Erythroblast (primary cell): ENCODE results near the gene ITSN1.

Experiments
- GATA1 ChIP-seq: IDR thresholded peaks from 2 replicates; pipeline ENCODE4 v1.6.1; 2011; ENCODE audit warnings: low read depth, mild to moderate bottlenecking, control low read depth, low read length, moderate library complexity
- POLR2A ChIP-seq: IDR thresholded peaks from 2 replicates; pipeline ENCODE4 v1.6.1; 2011; ENCODE audit warnings: mild to moderate bottlenecking, low read length

- TF ChIP-seq POLR2A (no peak), GATA1 (no peak)
Measured at GRCh38 chr21:33861125-33861524, 218.8 kb downstream of the ITSN1 start.
